ENCODE results near the gene PLCD4.

PLCD4 gene

GRCh38 chr2:218658671-218659257, 51.1 kb downstream of the PLCD4 start:
- TF ChIP-seq CTCF (IDR thresholded peaks at IDR 0.05; ENCODE audit: low read depth, low read length) = peak; percentile 57
- in situ Hi-C loops (cut with HindIII; ENCODE audit: low sequenced_read_pairs) = no loop called here
- peak; percentile 45 for DNase-seq (ENCODE audit: low read depth, low spot score)
- peak overlapping the region; percentile 84 for H3K4me3 ChIP-seq (ENCODE audit: low read depth, low read length)

GRCh38 chr2:218659258-218659987, 51.7 kb downstream of the PLCD4 start, which contains the start of the genes BCS1L and ZNF142:
BCS1L (plus strand) TSS chr2:218659683; CDS start chr2:218660988, 1,305 bp downstream.
ZNF142 (minus strand) TSS chr2:218659623; CDS start chr2:218656429, 3,194 bp downstream.
- in situ Hi-C loops (cut with HindIII; ENCODE audit: low sequenced_read_pairs) = no loop called here
- peak; percentile 90 for DNase-seq (ENCODE audit: low read depth, low spot score)
- TF ChIP-seq CTCF (IDR thresholded peaks at IDR 0.05; ENCODE audit: low read depth, low read length) = no peak
- H3K4me3 ChIP-seq (ENCODE audit: low read depth, low read length) = peak within 1 kb of the TSS; percentile 84

GRCh38 chr2:218659988-218660358, 52.3 kb downstream of the PLCD4 start:
- in situ Hi-C loops (cut with HindIII; ENCODE audit: low sequenced_read_pairs) = no loop called here
- TF ChIP-seq CTCF (IDR thresholded peaks at IDR 0.05; ENCODE audit: low read depth, low read length) = no peak
- peak overlapping the region; percentile 84 for H3K4me3 ChIP-seq (ENCODE audit: low read depth, low read length)
- no peak for DNase-seq (ENCODE audit: low read depth, low spot score)

GRCh38 chr2:218662377-218662776, 54.7 kb downstream of the PLCD4 start:
- DNase-seq (ENCODE audit: low read depth, low spot score) = no peak
- in situ Hi-C loops (cut with HindIII; ENCODE audit: low sequenced_read_pairs) = no loop called here
- no peak for TF ChIP-seq CTCF (IDR thresholded peaks at IDR 0.05; ENCODE audit: low read depth, low read length)
- H3K4me3 ChIP-seq (ENCODE audit: low read depth, low read length) = no peak overlapping the region

GRCh38 chr2:218662827-218663226, 55.1 kb downstream of the PLCD4 start:
- in situ Hi-C loops (cut with HindIII; ENCODE audit: low sequenced_read_pairs) = no loop called here
- no peak for DNase-seq (ENCODE audit: low read depth, low spot score)
- H3K4me3 ChIP-seq (ENCODE audit: low read depth, low read length) = no peak overlapping the region
- no peak for TF ChIP-seq CTCF (IDR thresholded peaks at IDR 0.05; ENCODE audit: low read depth, low read length)

GRCh38 chr2:218663901-218664300, 56.2 kb downstream of the PLCD4 start:
- in situ Hi-C loops (cut with HindIII; ENCODE audit: low sequenced_read_pairs) = no loop called here
- no peak for TF ChIP-seq CTCF (IDR thresholded peaks at IDR 0.05; ENCODE audit: low read depth, low read length)
- H3K4me3 ChIP-seq (ENCODE audit: low read depth, low read length) = no peak overlapping the region
- DNase-seq (ENCODE audit: low read depth, low spot score) = no peak

Data from astrocyte of the spinal cord (primary cell).